Right atrium auricular region (tissue), 2 donors: ENCODE data around the gene XAGE3. TPM values are rescaled to one million over a fixed set of nuclear protein-coding genes. Genes with fewer than 3 reads are reported as not detected.
"Not testable (repeated sequence)": the region's sequence is repeated elsewhere in the genome, so short reads cannot be mapped to it uniquely, and the experiment has no call there.

Experiments
- DNase-seq: peaks from one replicate; pipeline ENCODE4 v3.0.0-alpha.2; 2019; ENCODE audit warnings: low spot score
- H3K27ac ChIP-seq, 2 donors: fragments of 200-600 bp; sonication (generic); 1 replicate in 1 of 2; 2 replicates in 1 of 2; pipeline ENCODE4 v1.5.1; 2016 to 2019
- H3K27me3 ChIP-seq, 2 donors: fragments of 200-600 bp; sonication (generic); one replicate each; pipeline versions ENCODE4 v1.5.1 to v1.6.0; 2017 to 2019
- H3K36me3 ChIP-seq: fragments of 200-600 bp; sonication (generic); one replicate; pipeline ENCODE4 v1.5.1; 2016
- H3K4me1 ChIP-seq, 2 donors: fragments of 200-600 bp; sonication (generic); one replicate each; pipeline versions ENCODE4 v1.5.1 to v1.6.0; 2017 to 2019
- H3K4me3 ChIP-seq, 2 donors: fragments of 200-600 bp; sonication (generic); 1 replicate in 1 of 2; 2 replicates in 1 of 2; pipeline ENCODE4 v1.5.1; 2017 to 2019; ENCODE audit warnings: mild to moderate bottlenecking in 1 of 2, moderate library complexity in 1 of 2
- H3K9me3 ChIP-seq, 2 donors: fragments of 200-600 bp; sonication (generic); one replicate each; pipeline ENCODE4 v1.5.1; 2019
- CTCF ChIP-seq, 2 donors: fragments of 200-600 bp; sonication (generic); IDR thresholded peaks; one replicate each; pipeline ENCODE4 v1.5.1; 2019; ENCODE audit warnings: antibody characterized with exemption in 2 of 2
- total RNA-seq, 2 donors: library from RNA; depleted of rRNA; stranded (reverse); fragments of >200 nt; gene quantifications; one replicate each; pipeline ENCODE4 v1.1.0, GENCODE V29; 2016

Gene XAGE3
- total RNA-seq: not detected

GRCh38 chrX:52867610-52868348, at the start of gene XAGE3:
TSS of gene XAGE3 (minus strand) at chrX:52868083. CDS start at chrX:52867133, 950 bp downstream.
- no peak within 1 kb of the TSS for H3K4me3 ChIP-seq
- peaks cover 0 to 3% of the 10 kb centered on the region in 2 donors for H3K27me3 ChIP-seq
- no peaks in the 10 kb centered on the region for H3K9me3 ChIP-seq
- no peak within 1 kb of the TSS for H3K27ac ChIP-seq
- H3K36me3 ChIP-seq: no peaks in the 10 kb centered on the region
- H3K4me1 ChIP-seq: no peaks in the 10 kb centered on the region
- DNase-seq: no peak
- TF ChIP-seq CTCF (IDR thresholded peaks at IDR 0.05): no peak

GRCh38 chrX:52914704-52915103, 46.8 kb upstream of the XAGE3 start:
- H3K27ac ChIP-seq, H3K9me3 ChIP-seq, H3K4me3 ChIP-seq, H3K36me3 ChIP-seq, DNase-seq, H3K4me1 ChIP-seq, H3K27me3 ChIP-seq: not testable (repeated sequence)

GRCh38 chrX:52913681-52914080, 45.8 kb upstream of the XAGE3 start:
- not testable (repeated sequence) for H3K4me1 ChIP-seq, H3K36me3 ChIP-seq, DNase-seq, H3K27me3 ChIP-seq, H3K27ac ChIP-seq, H3K4me3 ChIP-seq, H3K9me3 ChIP-seq

- H3K27ac ChIP-seq, H3K9me3 ChIP-seq, DNase-seq, H3K36me3 ChIP-seq, H3K4me3 ChIP-seq, H3K27me3 ChIP-seq, H3K4me1 ChIP-seq: not testable (repeated sequence)
These were observed 41.6 kb upstream of the XAGE3 start for GRCh38 chrX:52909313-52909969.

GRCh38 chrX:52907900-52908299, 40.0 kb upstream of the XAGE3 start:
- not testable (repeated sequence) for H3K4me1 ChIP-seq, H3K27me3 ChIP-seq, H3K9me3 ChIP-seq, DNase-seq, H3K4me3 ChIP-seq, H3K36me3 ChIP-seq, H3K27ac ChIP-seq

GRCh38 chrX:52907137-52907536, 39.3 kb upstream of the XAGE3 start:
- H3K4me1 ChIP-seq, H3K27ac ChIP-seq, DNase-seq, H3K27me3 ChIP-seq, H3K9me3 ChIP-seq, H3K36me3 ChIP-seq, H3K4me3 ChIP-seq: not testable (repeated sequence)

GRCh38 chrX:52906072-52906471, 38.2 kb upstream of the XAGE3 start:
- not testable (repeated sequence) for H3K27ac ChIP-seq, H3K4me1 ChIP-seq, DNase-seq, H3K4me3 ChIP-seq, H3K27me3 ChIP-seq, H3K9me3 ChIP-seq, H3K36me3 ChIP-seq

GRCh38 chrX:52905531-52905930, 37.6 kb upstream of the XAGE3 start:
- H3K36me3 ChIP-seq, H3K4me1 ChIP-seq, H3K27ac ChIP-seq, H3K27me3 ChIP-seq, DNase-seq, H3K9me3 ChIP-seq, H3K4me3 ChIP-seq: not testable (repeated sequence)

GRCh38 chrX:52896855-52897709, 29.2 kb upstream of the XAGE3 start, which contains the start of gene FAM156B:
TSS of gene FAM156B (plus strand) at chrX:52897330. CDS start at chrX:52907226, 9,896 bp downstream.
- H3K36me3 ChIP-seq, H3K27ac ChIP-seq, H3K27me3 ChIP-seq, DNase-seq, H3K4me3 ChIP-seq, H3K4me1 ChIP-seq, H3K9me3 ChIP-seq: not testable (repeated sequence)

GRCh38 chrX:52896438-52896837, 28.6 kb upstream of the XAGE3 start:
- not testable (repeated sequence) for H3K4me3 ChIP-seq, H3K27me3 ChIP-seq, H3K36me3 ChIP-seq, H3K9me3 ChIP-seq, H3K27ac ChIP-seq, H3K4me1 ChIP-seq, DNase-seq

GRCh38 chrX:52888090-52888489, 20.2 kb upstream of the XAGE3 start:
- not testable (repeated sequence) for DNase-seq, H3K9me3 ChIP-seq, H3K27me3 ChIP-seq, H3K4me1 ChIP-seq, H3K36me3 ChIP-seq, H3K4me3 ChIP-seq, H3K27ac ChIP-seq

GRCh38 chrX:52887459-52887858, 19.6 kb upstream of the XAGE3 start:
- H3K27me3 ChIP-seq, H3K9me3 ChIP-seq: not testable (repeated sequence)

GRCh38 chrX:52876386-52876785, 8.5 kb upstream of the XAGE3 start:
- not testable (repeated sequence) for H3K9me3 ChIP-seq, H3K27me3 ChIP-seq

More at GRCh38 chrX:52887459-52887858, 19.6 kb upstream of the XAGE3 start:
- H3K27ac ChIP-seq, DNase-seq, H3K36me3 ChIP-seq, H3K4me3 ChIP-seq, H3K4me1 ChIP-seq: not testable (repeated sequence)

More at GRCh38 chrX:52876386-52876785, 8.5 kb upstream of the XAGE3 start:
- H3K36me3 ChIP-seq, H3K27ac ChIP-seq, H3K4me3 ChIP-seq, DNase-seq, H3K4me1 ChIP-seq: not testable (repeated sequence)
